Measurements from ENCODE around the gene NR1H3.

NR1H3 gene

GRCh38 chr11:47244448-47245350 lies 13.1 kb upstream of the NR1H3 start:
- peak in 1 of 14 donors; percentile 5 for DNase-seq

DNA sequence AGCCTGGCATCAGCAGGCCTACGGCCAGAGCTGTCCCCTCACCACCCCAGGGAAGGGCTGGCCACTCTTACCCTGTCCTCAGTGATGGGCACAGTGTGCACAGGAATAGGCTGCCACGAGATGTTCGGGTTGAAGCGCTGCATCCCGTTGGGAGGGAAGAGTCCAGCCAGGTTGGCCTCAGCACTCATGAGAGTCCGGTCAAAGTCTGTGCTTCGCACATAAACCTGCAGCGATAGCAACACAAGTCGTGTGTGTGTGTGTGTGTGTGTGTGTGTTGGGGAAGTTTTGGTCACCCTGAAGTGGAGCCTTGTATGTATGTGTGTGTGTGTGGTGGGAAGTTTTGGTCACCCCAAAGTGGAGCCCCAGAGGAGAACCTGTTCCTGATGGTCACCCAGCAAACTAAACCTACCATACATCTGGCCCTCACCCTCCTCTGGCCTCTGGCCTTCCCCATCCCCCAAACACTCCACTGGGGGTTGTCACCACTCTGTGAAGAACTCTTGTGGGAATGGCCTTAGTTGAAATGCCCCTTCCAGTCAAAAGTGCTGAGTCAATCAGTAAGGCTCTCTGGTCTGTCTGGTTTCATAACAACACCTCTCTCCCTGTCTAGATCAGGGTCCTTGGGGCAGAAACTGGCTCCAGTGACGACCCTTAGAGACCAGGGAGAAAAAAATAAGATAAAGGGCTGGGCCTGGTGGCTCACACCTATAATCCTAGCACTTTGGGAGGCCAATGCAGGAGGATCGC lies 12.0 kb upstream of the NR1H3 start:
- DNase-seq: no peak

- DNase-seq: no peak
These were observed 10.3 kb upstream of the NR1H3 start for GRCh38 chr11:47247502-47247901.

- no peak for DNase-seq
These were observed 9.5 kb upstream of the NR1H3 start for GRCh38 chr11:47248304-47248663.

DNA sequence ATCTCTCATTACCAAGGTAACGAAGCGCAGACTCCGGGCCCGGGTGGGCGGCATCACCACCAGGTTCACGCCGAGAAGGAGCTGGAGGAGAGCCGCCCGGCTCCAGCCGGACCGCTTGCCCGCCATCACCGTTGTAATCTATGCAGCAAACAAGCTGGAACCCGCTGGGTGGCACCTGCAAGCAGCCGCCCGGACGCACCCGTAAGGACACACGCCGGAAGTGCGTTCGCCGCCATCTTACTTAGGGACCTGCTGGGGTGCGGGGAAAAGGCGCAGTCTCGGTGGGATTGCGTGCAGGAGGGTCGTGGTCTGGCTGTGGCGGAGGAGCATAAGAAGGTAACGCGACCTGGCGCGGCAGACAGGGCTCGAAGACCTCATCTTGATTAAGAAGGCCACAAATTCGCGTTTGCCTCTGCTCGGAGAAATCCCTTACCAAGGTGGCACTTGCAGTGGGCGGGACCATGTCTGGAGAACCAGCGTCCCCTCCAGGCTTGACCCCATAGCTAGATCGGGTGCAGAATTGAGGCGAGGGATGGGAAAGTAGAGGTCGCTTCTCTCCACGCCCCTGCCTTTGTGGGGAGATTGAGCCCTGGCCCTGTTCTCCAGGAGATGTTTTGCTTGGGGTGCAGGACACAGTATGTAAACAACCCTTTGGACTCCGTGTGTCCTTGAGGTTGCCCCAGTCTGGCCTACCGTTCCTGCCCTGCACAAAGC lies 9.0 kb upstream of the NR1H3 start, which contains the start of gene ACP2:
TSS of gene ACP2 (minus strand) at position 151 of the 714 bp plus-strand sequence. CDS start at position 126, 25 bp downstream.
- peak in 13 of 14 donors; percentile 77 to 93 (median 89) for DNase-seq

DNA sequence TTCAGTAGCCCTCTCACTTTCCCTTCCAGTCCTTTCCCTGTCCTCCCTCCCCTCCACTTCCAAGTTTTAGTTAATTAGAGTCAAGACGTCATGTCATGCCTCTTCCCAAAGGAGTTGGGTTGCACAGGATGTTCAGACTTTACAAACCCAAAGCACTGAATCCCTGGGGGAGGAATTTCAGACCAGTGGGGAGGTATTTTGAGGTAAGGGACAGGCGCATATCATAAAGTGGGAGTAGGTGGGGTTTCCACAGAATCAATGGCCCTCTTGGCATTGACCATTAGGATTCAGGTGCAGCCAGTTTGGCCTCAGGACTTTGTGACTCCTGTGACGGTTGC lies 8.4 kb upstream of the NR1H3 start:
- DNase-seq: no peak

GRCh38 chr11:47251751-47252150 lies 6.0 kb upstream of the NR1H3 start:
- DNase-seq: no peak

- no peak for DNase-seq
These were observed 4.1 kb upstream of the NR1H3 start for GRCh38 chr11:47253660-47254059.

DNA sequence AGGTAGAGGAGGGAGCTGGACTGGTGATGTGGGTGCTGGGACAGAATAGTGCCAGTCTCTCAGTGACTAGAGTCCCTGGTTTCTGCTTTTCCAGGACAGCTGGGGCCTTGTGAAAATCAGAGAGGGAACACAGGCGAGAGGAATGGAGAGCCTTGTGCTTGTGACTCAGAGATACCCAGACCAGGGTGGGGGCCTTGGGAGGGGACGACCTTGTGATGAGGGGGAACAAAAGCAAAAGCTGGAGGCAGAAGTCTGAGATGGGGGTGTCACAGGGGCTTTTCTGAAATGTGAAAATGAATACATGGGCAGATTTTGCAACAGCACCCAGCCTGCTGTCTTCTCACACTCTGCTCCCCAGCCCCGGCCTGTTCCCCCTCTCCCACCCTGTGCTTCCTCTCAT lies 3.4 kb upstream of the NR1H3 start:
- DNase-seq: peak in 3 of 14 donors; percentile 9 to 70 (median 36)

- DNase-seq: no peak
These were observed 1.4 kb upstream of the NR1H3 start for GRCh38 chr11:47256374-47256773.

GRCh38 chr11:47257177-47257516 lies 649 bp upstream of the NR1H3 start:
- DNase-seq: no peak

- DNase-seq: no peak
These were observed 614 bp downstream of the NR1H3 start for GRCh38 chr11:47258317-47258902.

GRCh38 chr11:47259232-47259977 lies 1.6 kb downstream of the NR1H3 start:
- DNase-seq: peak in 2 of 14 donors; percentile 9 to 20

DNA sequence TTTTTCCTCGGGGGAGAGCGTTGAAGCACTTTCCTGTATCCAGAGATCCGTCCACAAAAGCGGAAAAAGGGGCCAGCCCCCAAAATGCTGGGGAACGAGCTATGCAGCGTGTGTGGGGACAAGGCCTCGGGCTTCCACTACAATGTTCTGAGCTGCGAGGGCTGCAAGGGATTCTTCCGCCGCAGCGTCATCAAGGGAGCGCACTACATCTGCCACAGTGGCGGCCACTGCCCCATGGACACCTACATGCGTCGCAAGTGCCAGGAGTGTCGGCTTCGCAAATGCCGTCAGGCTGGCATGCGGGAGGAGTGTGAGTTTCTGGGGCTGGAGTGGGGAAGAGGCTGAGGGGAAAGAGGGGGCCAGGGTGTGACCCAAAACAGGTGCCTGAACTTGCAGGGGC lies 2.6 kb downstream of the NR1H3 start:
- no peak for DNase-seq

- no peak for DNase-seq
These were observed 3.5 kb downstream of the NR1H3 start for GRCh38 chr11:47261291-47261800.

- DNase-seq: no peak
These were observed 6.3 kb downstream of the NR1H3 start for GRCh38 chr11:47264119-47264518.

GRCh38 chr11:47264521-47264920 lies 6.7 kb downstream of the NR1H3 start:
- no peak for DNase-seq

DNA sequence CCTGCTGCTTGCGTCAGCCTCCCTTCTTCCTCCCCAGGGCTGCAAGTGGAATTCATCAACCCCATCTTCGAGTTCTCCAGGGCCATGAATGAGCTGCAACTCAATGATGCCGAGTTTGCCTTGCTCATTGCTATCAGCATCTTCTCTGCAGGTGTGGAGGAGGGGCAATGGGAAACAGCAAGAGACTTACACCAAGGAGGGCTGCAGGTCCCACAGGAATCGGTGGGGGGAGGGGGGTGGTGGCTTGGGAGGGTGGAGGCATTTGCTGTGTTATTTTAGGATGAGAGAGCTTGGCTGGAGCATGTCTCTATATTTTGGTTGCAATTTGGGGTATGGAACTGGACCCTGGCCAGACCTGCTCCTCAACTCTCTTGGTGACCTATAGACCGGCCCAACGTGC lies 10.1 kb downstream of the NR1H3 start:
- DNase-seq: no peak

DNA sequence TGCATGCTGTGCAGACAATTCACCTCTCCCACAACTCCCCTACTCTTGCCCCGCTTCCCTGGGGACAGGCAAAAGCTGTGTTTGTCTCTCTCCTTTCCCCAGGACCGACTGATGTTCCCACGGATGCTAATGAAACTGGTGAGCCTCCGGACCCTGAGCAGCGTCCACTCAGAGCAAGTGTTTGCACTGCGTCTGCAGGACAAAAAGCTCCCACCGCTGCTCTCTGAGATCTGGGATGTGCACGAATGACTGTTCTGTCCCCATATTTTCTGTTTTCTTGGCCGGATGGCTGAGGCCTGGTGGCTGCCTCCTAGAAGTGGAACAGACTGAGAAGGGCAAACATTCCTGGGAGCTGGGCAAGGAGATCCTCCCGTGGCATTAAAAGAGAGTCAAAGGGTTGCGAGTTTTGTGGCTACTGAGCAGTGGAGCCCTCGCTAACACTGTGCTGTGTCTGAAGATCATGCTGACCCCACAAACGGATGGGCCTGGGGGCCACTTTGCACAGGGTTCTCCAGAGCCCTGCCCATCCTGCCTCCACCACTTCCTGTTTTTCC lies 10.7 kb downstream of the NR1H3 start:
- DNase-seq: no peak

GRCh38 chr11:47269002-47269828 lies 11.4 kb downstream of the NR1H3 start:
- DNase-seq: peak; percentile 32 to 95 (median 90)

All from C1 segment of cervical spinal cord (tissue), 14 donors.